HepG2 (cell line): ENCODE results near the gene LIPT1. TPM values are rescaled to one million over a fixed set of nuclear protein-coding genes. Genes with fewer than 3 reads are reported as not detected.

Source experiments
- ARNT2 ChIP-seq: sonication (generic); formaldehyde crosslinking; IDR thresholded peaks from 2 replicates; pipeline ENCODE4 v1.8.0; 2022; ENCODE audit warnings: mild to moderate bottlenecking, low read depth, missing genetic modification reagents, moderate library complexity
- ATM ChIP-seq: fragments of 450-650 bp; IDR thresholded peaks from 2 replicates; pipeline ENCODE4 v1.7.1; 2017; ENCODE audit warnings: mild to moderate bottlenecking, borderline replicate concordance
- CBX5 ChIP-seq: sonication (generic); formaldehyde crosslinking; IDR thresholded peaks from 2 replicates; pipeline ENCODE4 v1.4.0; 2020; ENCODE audit warnings: missing genetic modification reagents, borderline replicate concordance
- E2F5 ChIP-seq: sonication (generic); formaldehyde crosslinking; conservative IDR thresholded peaks from 2 replicates; pipeline ENCODE4 v1.4.0; 2020; ENCODE audit warnings: missing genetic modification reagents
- HNRNPUL1 ChIP-seq: fragments of 200-400 bp; formaldehyde crosslinking; IDR thresholded peaks from 2 replicates; pipeline ENCODE4 v1.6.1; 2017; ENCODE audit warnings: low read depth, mild to moderate bottlenecking, low read length, moderate library complexity
- JARID2 ChIP-seq: sonication (generic); formaldehyde crosslinking; IDR thresholded peaks from 2 replicates; pipeline ENCODE4 v1.8.1; 2023; ENCODE audit warnings: missing genetic modification reagents, inconsistent platforms; ENCODE audit not compliant: insufficient replicate concordance
- NONO ChIP-seq, 2 experiments: fragments of 450-650 bp in 1 of 2; sonication (generic) in 1 of 2; formaldehyde crosslinking in 1 of 2; IDR thresholded peaks in 1 of 2; conservative IDR thresholded peaks in 1 of 2; 2 replicates each; pipeline versions ENCODE4 v1.6.1 to v1.8.0; 2017 to 2022; ENCODE audit warnings: mild to moderate bottlenecking in 1 of 2, missing genetic modification reagents in 1 of 2, moderate library complexity in 1 of 2
- PAWR ChIP-seq: sonication (generic); formaldehyde crosslinking; IDR thresholded peaks from 2 replicates; pipeline ENCODE4 v1.4.0; 2020; ENCODE audit warnings: missing genetic modification reagents, mild to moderate bottlenecking, borderline replicate concordance
- PHF5A ChIP-seq: IDR thresholded peaks from one replicate; pipeline ENCODE4 v1.6.1; 2018; ENCODE audit warnings: low read depth, missing genetic modification reagents; ENCODE audit not compliant: unreplicated experiment
- POGZ ChIP-seq: sonication (generic); formaldehyde crosslinking; IDR thresholded peaks from 2 replicates; pipeline ENCODE4 v1.4.0; 2020; ENCODE audit warnings: mild to moderate bottlenecking, missing genetic modification reagents
- PRDM15 ChIP-seq: sonication (generic); formaldehyde crosslinking; IDR thresholded peaks from 2 replicates; pipeline ENCODE4 v1.4.0; 2020; ENCODE audit warnings: missing genetic modification reagents
- TOE1 ChIP-seq: sonication (generic); formaldehyde crosslinking; IDR thresholded peaks from 2 replicates; pipeline ENCODE4 v1.4.0; 2020; ENCODE audit warnings: mild to moderate bottlenecking, missing genetic modification reagents
- ZBTB26 ChIP-seq: IDR thresholded peaks from 2 replicates; pipeline ENCODE4 v1.6.1; 2016; ENCODE audit warnings: missing compliant biosample characterization, missing genetic modification reagents, borderline replicate concordance
- ZNF260 ChIP-seq: sonication (generic); formaldehyde crosslinking; IDR thresholded peaks from 2 replicates; pipeline ENCODE4 v1.4.0; 2020; ENCODE audit warnings: missing genetic modification reagents, low read depth, mild to moderate bottlenecking, borderline replicate concordance
- ZNF383 ChIP-seq: sonication (generic); formaldehyde crosslinking; IDR thresholded peaks from 2 replicates; pipeline ENCODE4 v1.4.0; 2020; ENCODE audit warnings: missing genetic modification reagents, mild to moderate bottlenecking, borderline replicate concordance
- ZNF460 ChIP-seq: sonication (generic); formaldehyde crosslinking; IDR thresholded peaks from 2 replicates; pipeline ENCODE4 v1.5.1; 2020; ENCODE audit warnings: missing genetic modification reagents, mild to moderate bottlenecking, borderline replicate concordance
- ZNF841 ChIP-seq: sonication (generic); formaldehyde crosslinking; IDR thresholded peaks from 2 replicates; pipeline ENCODE4 v1.8.1; 2023; ENCODE audit warnings: missing genetic modification reagents, borderline replicate concordance
- ZSCAN9 ChIP-seq: IDR thresholded peaks from 2 replicates; pipeline ENCODE4 v1.6.1; 2016; ENCODE audit warnings: borderline replicate concordance
- polyA plus RNA-seq, 8 experiments: library from polyadenylated mRNA; depleted of rRNA in 3 of 8; stranded (reverse) in 7 of 8; unstranded in 1 of 8; fragments of >200 nt; fragmentation: Illumina TruSeq in 4 of 8; extraction: Trizol in 4 of 8; gene quantifications; 2 replicates each; pipeline versions ENCODE4 v1.2.1 to v1.2.3, GENCODE V29; 2011 to 2016; ENCODE audit warnings: low read depth in 4 of 8, missing spikeins in 1 of 8, mixed read lengths in 1 of 8; ENCODE audit not compliant: insufficient read depth in 1 of 8
- total RNA-seq, 5 experiments: library from RNA; depleted of rRNA; stranded (reverse); fragments of >200 nt; fragmentation: Illumina TruSeq; extraction: Trizol; gene quantifications; 2 replicates each; pipeline ENCODE4 v1.2.3, GENCODE V29; 2016; ENCODE audit warnings: low read depth in 1 of 5

The LIPT1 gene
- total and polyA plus RNA-seq, 2 of the 13 experiments (the other 11 are each of a cell fraction or from before 2014, with no cell fraction given) = 8.0 to 9.6 TPM

- TF ChIP-seq PRDM15 (peak; percentile 33; the same call in 1 of the 2 replicates), ZNF841 (CRISPR knock-in tag) (no peak), ARNT2 (CRISPR knock-in tag) (peak; percentile 99), CBX5 (peak; percentile 96; the same call in 1 of the 2 replicates), ZNF460 (CRISPR knock-in tag) (no peak; the same call in 1 of the 2 replicates), JARID2 (CRISPR knock-in tag) (no peak), ZNF383 (CRISPR knock-in tag) (peak; percentile 96; the same call in 1 of the 2 replicates), TOE1 (CRISPR knock-in tag) (peak; percentile 98), HNRNPUL1 (no peak), POGZ (CRISPR knock-in tag) (peak; percentile 98), ZSCAN9 (CRISPR knock-in tag) (peak; percentile 98), PHF5A (CRISPR knock-in tag) (peak; percentile 100), ATM (no peak), E2F5 (CRISPR knock-in tag) (peak; percentile 39; the same call in 1 of the 2 replicates), ZBTB26 (CRISPR knock-in tag) (peak; percentile 78; the same call in 1 of the 2 replicates), NONO (IDR thresholded peaks at IDR 0.05) (no peak), NONO (CRISPR knock-in tag; conservative IDR thresholded peaks at IDR 0.05) (peak; percentile 96), PAWR (peak; percentile 67; the same call in 1 of the 2 replicates), ZNF260 (CRISPR knock-in tag) (no peak)
Observed at GRCh38 chr2:99154643-99155536, at the start of gene LIPT1, which contains the start of gene TSGA10 (continued).
